SK-N-SH treated with all-trans-retinoic acid at 6 μM for 48 hours (cell line): ENCODE measurements around the gene LHFPL5.

ENCODE experiments used
- ATAC-seq: fragments of 200-7000 bp; cut with Tn5 transposase; 3 replicates; pipeline ENCODE4 v1.9.1; 2020; ENCODE audit warnings: mild to moderate bottlenecking, moderate library complexity
- ARNTL ChIP-seq: fragments of 450-650 bp; formaldehyde crosslinking; IDR thresholded peaks from 2 replicates; pipeline ENCODE4 v1.5.0; 2020; ENCODE audit warnings: low read depth, mild to moderate bottlenecking, moderate library complexity, borderline replicate concordance
- BACH2 ChIP-seq: fragments of 250-450 bp; sonication (Bioruptor Pico); IDR thresholded peaks from 2 replicates; pipeline ENCODE4 v1.9.0; 2021; ENCODE audit warnings: mild to moderate bottlenecking, borderline replicate concordance
- CREB5 ChIP-seq: fragments of 250-450 bp; sonication (Bioruptor Pico); IDR thresholded peaks from 2 replicates; pipeline ENCODE4 v1.5.1; 2020; ENCODE audit warnings: low read depth, mild to moderate bottlenecking, moderate library complexity
- CSDC2 ChIP-seq: fragments of 250-450 bp; sonication (Bioruptor Pico); IDR thresholded peaks from 2 replicates; pipeline ENCODE4 v1.5.0; 2020; ENCODE audit warnings: mild to moderate bottlenecking, moderate library complexity
- CSRNP3 ChIP-seq: fragments of 250-450 bp; sonication (Bioruptor Pico); IDR thresholded peaks from 2 replicates; pipeline ENCODE4 v1.5.1; 2021; ENCODE audit warnings: mild to moderate bottlenecking, moderate library complexity
- ESRRG ChIP-seq: fragments of 250-450 bp; sonication (Bioruptor Pico); IDR thresholded peaks from 2 replicates; pipeline ENCODE4 v1.6.1; 2021; ENCODE audit warnings: mild to moderate bottlenecking
- ISL1 ChIP-seq: fragments of 250-450 bp; sonication (Bioruptor Pico); IDR thresholded peaks from 2 replicates; pipeline ENCODE4 v2.1.2; 2022; ENCODE audit warnings: mild to moderate bottlenecking, moderate library complexity
- OSR1 ChIP-seq: fragments of 250-450 bp; sonication (Bioruptor Pico); IDR thresholded peaks from 2 replicates; pipeline ENCODE4 v1.8.0; 2022; ENCODE audit warnings: moderate library complexity, mild to moderate bottlenecking, inconsistent platforms
- PATZ1 ChIP-seq: fragments of 250-450 bp; sonication (Bioruptor Pico); IDR thresholded peaks from 2 replicates; pipeline ENCODE4 v1.8.0; 2020; ENCODE audit warnings: mild to moderate bottlenecking, moderate library complexity, borderline replicate concordance
- POU6F1 ChIP-seq: fragments of 250-450 bp; sonication (Bioruptor Pico); IDR thresholded peaks from 2 replicates; pipeline ENCODE4 v1.8.0; 2021; ENCODE audit warnings: low read depth, mild to moderate bottlenecking, moderate library complexity, borderline replicate concordance
- PPARA ChIP-seq: fragments of 250-450 bp; sonication (Bioruptor Pico); IDR thresholded peaks from 2 replicates; pipeline ENCODE4 v1.5.0; 2020; ENCODE audit warnings: mild to moderate bottlenecking, borderline replicate concordance
- RARB ChIP-seq: fragments of 250-450 bp; sonication (Bioruptor Pico); IDR thresholded peaks from 2 replicates; pipeline ENCODE4 v1.8.0; 2021; ENCODE audit warnings: mild to moderate bottlenecking, moderate library complexity
- SNAI2 ChIP-seq: fragments of 250-450 bp; sonication (Bioruptor Pico); IDR thresholded peaks from 2 replicates; pipeline ENCODE4 v1.5.0; 2020; ENCODE audit warnings: mild to moderate bottlenecking, moderate library complexity
- TCF4 ChIP-seq: fragments of 250-450 bp; sonication (Bioruptor Pico); IDR thresholded peaks from 2 replicates; pipeline ENCODE4 v1.8.0; 2021; ENCODE audit warnings: mild to moderate bottlenecking, moderate library complexity, borderline replicate concordance
- TOX ChIP-seq: fragments of 250-450 bp; sonication (Bioruptor Pico); IDR thresholded peaks from 2 replicates; pipeline ENCODE4 v1.8.0; 2021; ENCODE audit warnings: mild to moderate bottlenecking, moderate library complexity, borderline replicate concordance
- ZC3H10 ChIP-seq: fragments of 250-450 bp; sonication (Bioruptor Pico); IDR thresholded peaks from 2 replicates; pipeline ENCODE4 v1.5.1; 2021; ENCODE audit warnings: mild to moderate bottlenecking, moderate library complexity
- ZFP30 ChIP-seq: fragments of 450-650 bp; formaldehyde crosslinking; IDR thresholded peaks from 2 replicates; pipeline ENCODE4 v1.5.0; 2022; ENCODE audit warnings: mild to moderate bottlenecking, moderate library complexity
- ZNF565 ChIP-seq: fragments of 450-650 bp; formaldehyde crosslinking; conservative IDR thresholded peaks from 2 replicates; pipeline ENCODE4 v1.5.0; 2020; ENCODE audit warnings: low read depth, mild to moderate bottlenecking, moderate library complexity
- ZNF70 ChIP-seq: fragments of 450-650 bp; formaldehyde crosslinking; IDR thresholded peaks from 2 replicates; pipeline ENCODE4 v1.5.0; 2020; ENCODE audit warnings: mild to moderate bottlenecking, moderate library complexity
- ZNF8 ChIP-seq: fragments of 450-650 bp; formaldehyde crosslinking; IDR thresholded peaks from 2 replicates; pipeline ENCODE4 v1.5.0; 2020; ENCODE audit warnings: mild to moderate bottlenecking, moderate library complexity

Gene LHFPL5

GRCh38 chr6:35824552-35825192 is 19.5 kb downstream of the LHFPL5 start:
- no peak for ATAC-seq
- TF ChIP-seq TOX (no peak), POU6F1 (no peak), CSRNP3 (CRISPR knock-in tag) (no peak), ESRRG (no peak), ZFP30 (CRISPR knock-in tag) (no peak), CSDC2 (CRISPR knock-in tag) (no peak), RARB (CRISPR knock-in tag) (no peak), ZNF565 (CRISPR knock-in tag) (no peak), PATZ1 (CRISPR knock-in tag) (no peak), PPARA (no peak), ISL1 (CRISPR knock-in tag) (no peak), ZNF70 (CRISPR knock-in tag) (no peak)

GRCh38 chr6:35829306-35829705 is 24.2 kb downstream of the LHFPL5 start:
- TF ChIP-seq TCF4, result no peak
- TF ChIP-seq ARNTL (CRISPR knock-in tag), result no peak
- TF ChIP-seq ISL1 (CRISPR knock-in tag), result no peak
- TF ChIP-seq RARB (CRISPR knock-in tag), result no peak
- no peak for TF ChIP-seq PPARA
- TF ChIP-seq CREB5 (CRISPR knock-in tag), result no peak
- TF ChIP-seq ZNF565 (CRISPR knock-in tag), result no peak
- no peak for TF ChIP-seq SNAI2
- no peak for TF ChIP-seq ZC3H10
- TF ChIP-seq PATZ1 (CRISPR knock-in tag), result no peak
- TF ChIP-seq TOX, result no peak
- no peak for TF ChIP-seq OSR1
- no peak for TF ChIP-seq POU6F1
- TF ChIP-seq ZNF8 (CRISPR knock-in tag), result no peak
- no peak for TF ChIP-seq BACH2
- no peak for TF ChIP-seq CSRNP3 (CRISPR knock-in tag)
- ATAC-seq, result no peak
